Heart right ventricle (tissue), 16 donors: ENCODE results near the gene ABHD11. TPM values are rescaled to one million over a fixed set of nuclear protein-coding genes. Genes with fewer than 3 reads are reported as not detected.

ENCODE experiments used
- ATAC-seq, 8 donors: fragments of 200-7000 bp; cut with Tn5 transposase; one replicate each; pipeline ENCODE4 v1.9.1; 2020; ENCODE audit warnings: mild to moderate bottlenecking in 8 of 8, moderate library complexity in 8 of 8, moderate number of reproducible peaks in 1 of 8
- DNase-seq, 2 donors: peaks; one replicate each; pipeline ENCODE4 v3.0.0-alpha.2; 2020
- H3K27ac ChIP-seq, 10 donors: fragments of 200-600 bp; sonication (generic) in 2 of 10; one replicate each; pipeline versions ENCODE4 v1.5.0 to v1.8.0; 2020 to 2022; ENCODE audit warnings: mild to moderate bottlenecking in 3 of 10
- H3K27me3 ChIP-seq, 7 donors: fragments of 200-600 bp; one replicate each; pipeline ENCODE4 v1.8.0; 2021 to 2022; ENCODE audit warnings: mild to moderate bottlenecking in 2 of 7
- H3K36me3 ChIP-seq, 9 donors: fragments of 200-600 bp; sonication (generic) in 1 of 9; one replicate each; pipeline versions ENCODE4 v1.5.0 to v1.8.0; 2020 to 2022; ENCODE audit warnings: mild to moderate bottlenecking in 2 of 9
- H3K4me1 ChIP-seq, 9 donors: fragments of 200-600 bp; sonication (generic) in 1 of 9; one replicate each; pipeline versions ENCODE4 v1.5.0 to v1.8.0; 2020 to 2022; ENCODE audit warnings: mild to moderate bottlenecking in 4 of 9
- H3K4me3 ChIP-seq, 10 donors: fragments of 200-600 bp; sonication (generic) in 2 of 10; one replicate each; pipeline versions ENCODE4 v1.5.0 to v1.8.0; 2020 to 2022; ENCODE audit warnings: mild to moderate bottlenecking in 7 of 10, moderate library complexity in 2 of 10
- H3K9me3 ChIP-seq, 11 donors: fragments of 200-600 bp in 10 of 11; sonication (generic) in 2 of 11; one replicate each; pipeline versions ENCODE4 v1.5.0 to v1.8.0; 2013 to 2022; ENCODE audit warnings: mild to moderate bottlenecking in 2 of 11, control low read depth in 1 of 11, moderate library complexity in 1 of 11
- WGBS, 2 donors: extraction: QIAGEN DNeasy Blood & Tissue Kit; methylation state at CpG; one replicate each; pipeline ENCODE4 v1.1.7; 2013; ENCODE audit warnings: inconsistent platforms in 1 of 2; 5-methylcytosine and 5-hydroxymethylcytosine counted together
- intact Hi-C, 10 donors: fragments of 100-400 bp; cut with DNase I; formaldehyde crosslinking; loops; one replicate each; pipeline versions ENCODE4 v1.11.1 to v1.14.2; 2022
- polyA plus RNA-seq, 2 donors: library from polyadenylated mRNA; stranded (reverse); fragments of 200-250 nt; gene quantifications; one replicate each; pipeline ENCODE4 v1.2.3, GENCODE V29; 2013
- total RNA-seq, 10 donors: library from RNA; stranded (reverse); fragmentation: NEBNext Ultra II Directional in 3 of 10; extraction: Animal tissue kit (Norgen Biotek cat#: 25700) in 3 of 10; gene quantifications; one replicate each; pipeline versions ENCODE4 v1.2.1 to v1.2.4, GENCODE V29; 2021 to 2023
- TF ChIP-seq, protein P1 (sequence below), 9 donors: fragments of 200-600 bp; sonication (generic) in 2 of 9; IDR thresholded peaks; one replicate each; pipeline versions ENCODE4 v1.5.0 to v1.8.0; 2021 to 2022; ENCODE audit warnings: antibody characterized with exemption in 9 of 9, mild to moderate bottlenecking in 5 of 9, moderate library complexity in 1 of 9
- donor health status: Arrhythmogenic right ventricular cardiomyopathy.
- donor health status: ischemic (EF 13 %, LVEDD 7.1; RV severe dilation, severe dysfunction).
- donor health status: healthy with polysubstance abuse.
- donor health status: DM: no; HTN: yes; CAD: no.
- donor health status: DM: no; HTN: no; CAD: no.
- donor health status: ischemic (EF 25% LVEDD 6.9; RV normal size, moderate dysfunction).
- donor health status: ischemic (EF 25% LVEDD 5.7; RV mildly dilated, moderate dysfunction).
- donor health status: healthy.
- donor health status: DM: yes; HTN: yes; CAD: no.
- donor health status: Ischemic cardiomyopathy.
- donor health status: ischemic (EF 35%, LVEDD 5.7; RV mildly dilated, moderate dysfunction).
- donor health status: nonischemic (EF 11% LVEDD 7.7; RV severe dilation, severe dysfunction).
- donor health status: DM: yes; HTN: yes; CAD: no.
- donor health status: PGD.
- donor health status: ischemic (EF 29% LVEDD 5.4; RV normal size, mild dysfunction).
- donor health status: nonischemic (EF 23%, LVEDD 6.1; RV moderate dilation, normal function).

Gene ABHD11
- total and polyA plus RNA-seq, 12 donors, result 20.0 to 36.8 (median 29.6) TPM

DNA sequence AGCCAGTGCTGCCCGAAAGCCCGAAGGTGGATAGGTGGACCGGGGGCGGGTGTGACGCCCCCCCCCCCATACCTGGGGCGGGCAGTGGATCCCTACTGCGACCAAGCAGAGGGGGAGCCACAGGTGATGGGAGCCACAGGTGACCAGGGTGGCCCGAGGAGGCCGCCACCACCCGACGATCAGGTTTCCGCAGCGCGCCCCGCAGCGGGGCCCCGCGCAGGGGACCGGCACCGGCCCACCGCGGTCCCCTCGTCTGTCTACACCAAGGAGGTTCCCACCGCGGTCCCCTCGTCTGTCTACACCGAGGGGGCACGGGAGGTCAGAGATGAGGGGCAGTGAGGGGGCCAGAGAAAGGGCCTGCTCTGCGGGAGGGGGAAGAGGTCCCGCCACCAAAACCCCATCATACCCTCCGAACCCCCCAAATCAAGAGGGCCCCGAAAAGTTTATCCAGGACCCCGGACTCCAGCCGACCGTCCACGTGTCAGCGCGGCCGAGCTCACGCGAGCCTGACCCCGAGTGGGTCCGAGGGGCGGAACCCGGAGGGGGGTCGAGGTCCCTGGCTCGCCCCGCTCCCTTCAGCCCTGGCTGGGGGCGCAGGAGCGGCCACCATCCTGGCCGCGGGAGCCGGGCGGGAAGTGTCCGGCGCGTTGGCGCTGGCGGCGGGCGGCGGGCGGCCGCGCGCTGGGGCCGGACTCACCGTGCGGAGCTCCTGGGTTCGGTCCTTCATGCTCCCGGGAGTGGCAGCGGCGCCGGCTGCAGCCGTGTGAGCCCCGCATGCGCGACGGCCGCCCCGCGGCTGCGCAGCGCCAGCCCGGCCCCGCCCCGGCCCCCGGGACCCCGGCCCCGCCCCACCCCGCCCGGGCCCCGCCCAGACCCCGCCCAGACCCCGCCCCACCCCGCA lies 19.4 kb downstream of the ABHD11 start, which contains the start of gene STX1A:
Gene STX1A, minus strand, starts transcription at position 765 of the 901 bp plus-strand sequence. Its CDS starts 38 bp downstream, at position 727.
- Histone ChIP-seq H3K4me3 (peak within 1 kb of the TSS; percentile 55 to 88 (median 74)), H3K4me1 (peaks cover 0 to 44% (median 25%) of the 10 kb centered on the region in 9 donors), H3K27ac (peak within 1 kb of the TSS in 5 of 10 donors; percentile 19 to 70 (median 34)), H3K36me3 (no peaks in the 10 kb centered on the region), H3K9me3 (no peaks in the 10 kb centered on the region), H3K27me3 (peaks cover 0 to 55% (median 0%) of the 10 kb centered on the region in 7 donors)
- 2% methylated on average over 57 to 96 of the region's 96 CpGs for WGBS, 2 donors
- TF ChIP-seq, protein P1, sequence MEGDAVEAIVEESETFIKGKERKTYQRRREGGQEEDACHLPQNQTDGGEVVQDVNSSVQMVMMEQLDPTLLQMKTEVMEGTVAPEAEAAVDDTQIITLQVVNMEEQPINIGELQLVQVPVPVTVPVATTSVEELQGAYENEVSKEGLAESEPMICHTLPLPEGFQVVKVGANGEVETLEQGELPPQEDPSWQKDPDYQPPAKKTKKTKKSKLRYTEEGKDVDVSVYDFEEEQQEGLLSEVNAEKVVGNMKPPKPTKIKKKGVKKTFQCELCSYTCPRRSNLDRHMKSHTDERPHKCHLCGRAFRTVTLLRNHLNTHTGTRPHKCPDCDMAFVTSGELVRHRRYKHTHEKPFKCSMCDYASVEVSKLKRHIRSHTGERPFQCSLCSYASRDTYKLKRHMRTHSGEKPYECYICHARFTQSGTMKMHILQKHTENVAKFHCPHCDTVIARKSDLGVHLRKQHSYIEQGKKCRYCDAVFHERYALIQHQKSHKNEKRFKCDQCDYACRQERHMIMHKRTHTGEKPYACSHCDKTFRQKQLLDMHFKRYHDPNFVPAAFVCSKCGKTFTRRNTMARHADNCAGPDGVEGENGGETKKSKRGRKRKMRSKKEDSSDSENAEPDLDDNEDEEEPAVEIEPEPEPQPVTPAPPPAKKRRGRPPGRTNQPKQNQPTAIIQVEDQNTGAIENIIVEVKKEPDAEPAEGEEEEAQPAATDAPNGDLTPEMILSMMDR (IDR thresholded peaks at IDR 0.05), result no peak
- ATAC-seq, result peak; percentile 56 to 93 (median 66)
- DNase-seq, result peak in 1 of 2 donors; percentile 77
- intact Hi-C loops, result no loop called here

DNA sequence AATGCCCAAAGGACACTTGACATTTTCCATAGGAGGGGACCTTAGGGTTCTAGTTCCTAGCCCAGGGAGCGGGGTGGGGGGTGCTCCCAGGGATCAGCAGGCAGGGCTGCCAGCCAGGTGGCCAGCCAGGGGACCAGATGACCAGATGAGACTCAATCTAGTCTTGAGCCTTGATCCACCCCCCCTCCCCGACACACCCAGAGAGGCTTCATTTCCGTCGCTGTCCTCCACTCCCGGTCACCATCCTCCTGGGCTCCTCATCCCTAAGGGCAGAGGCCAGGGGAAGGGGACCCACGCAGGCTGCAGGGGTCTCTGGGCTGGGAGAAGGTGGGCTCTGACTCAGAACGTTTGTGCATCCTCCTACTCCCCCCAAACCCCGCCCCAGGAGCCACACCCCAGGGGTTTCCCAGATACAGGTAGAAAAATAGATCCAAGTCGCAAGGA lies 20.1 kb downstream of the ABHD11 start:
- 40 to 54% methylated on average over 9 of the region's 9 CpGs for WGBS, 2 donors
- intact Hi-C loops, result no loop called here
- DNase-seq (no peak), ATAC-seq (no peak)
- Histone ChIP-seq H3K27ac (peak overlapping the region in 2 of 10 donors; percentile 34 to 70), H3K27me3 (peaks cover 0 to 60% (median 0%) of the 10 kb centered on the region in 7 donors), H3K9me3 (no peaks in the 10 kb centered on the region), H3K4me3 (peak overlapping the region; percentile 55 to 88 (median 74)), H3K36me3 (no peaks in the 10 kb centered on the region), H3K4me1 (peaks cover 0 to 44% (median 25%) of the 10 kb centered on the region in 9 donors)
- TF ChIP-seq, protein P1 (IDR thresholded peaks at IDR 0.05), result no peak

DNA sequence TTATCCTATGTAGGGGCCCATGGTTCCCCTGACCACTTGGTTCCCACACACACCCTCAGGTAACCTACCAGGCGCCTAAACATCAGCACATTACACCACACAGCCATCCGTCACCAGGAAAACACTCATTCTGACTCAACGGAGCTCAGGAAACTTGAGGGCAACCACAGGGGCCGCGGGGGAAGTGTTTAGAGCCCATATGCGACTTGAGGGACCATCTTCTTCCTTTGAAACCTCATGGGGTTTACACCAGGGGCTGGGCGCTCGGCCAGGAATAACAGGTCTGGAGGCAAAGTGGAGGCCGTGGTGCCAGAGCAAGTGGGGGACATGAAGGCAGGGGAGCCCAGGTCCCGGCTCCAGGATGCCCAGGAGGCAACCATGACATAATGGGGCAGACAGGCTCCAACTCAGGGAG lies 20.6 kb downstream of the ABHD11 start:
- TF ChIP-seq, protein P1 (IDR thresholded peaks at IDR 0.05), result no peak
- intact Hi-C loops, result no loop called here
- no peaks in the 10 kb centered on the region for H3K36me3 ChIP-seq
- H3K4me1 ChIP-seq, result peaks cover 0 to 44% (median 25%) of the 10 kb centered on the region in 9 donors
- ATAC-seq (no peak), DNase-seq (no peak)
- H3K4me3 ChIP-seq, result peak overlapping the region in 3 of 10 donors; percentile 68 to 76 (median 75)
- no peaks in the 10 kb centered on the region for H3K9me3 ChIP-seq
- WGBS, 2 donors, result 65 to 74% methylated on average over 10 of the region's 10 CpGs
- H3K27me3 ChIP-seq, result peaks cover 0 to 64% (median 0%) of the 10 kb centered on the region in 7 donors
- peak overlapping the region in 1 of 10 donors; percentile 31 for H3K27ac ChIP-seq

DNA sequence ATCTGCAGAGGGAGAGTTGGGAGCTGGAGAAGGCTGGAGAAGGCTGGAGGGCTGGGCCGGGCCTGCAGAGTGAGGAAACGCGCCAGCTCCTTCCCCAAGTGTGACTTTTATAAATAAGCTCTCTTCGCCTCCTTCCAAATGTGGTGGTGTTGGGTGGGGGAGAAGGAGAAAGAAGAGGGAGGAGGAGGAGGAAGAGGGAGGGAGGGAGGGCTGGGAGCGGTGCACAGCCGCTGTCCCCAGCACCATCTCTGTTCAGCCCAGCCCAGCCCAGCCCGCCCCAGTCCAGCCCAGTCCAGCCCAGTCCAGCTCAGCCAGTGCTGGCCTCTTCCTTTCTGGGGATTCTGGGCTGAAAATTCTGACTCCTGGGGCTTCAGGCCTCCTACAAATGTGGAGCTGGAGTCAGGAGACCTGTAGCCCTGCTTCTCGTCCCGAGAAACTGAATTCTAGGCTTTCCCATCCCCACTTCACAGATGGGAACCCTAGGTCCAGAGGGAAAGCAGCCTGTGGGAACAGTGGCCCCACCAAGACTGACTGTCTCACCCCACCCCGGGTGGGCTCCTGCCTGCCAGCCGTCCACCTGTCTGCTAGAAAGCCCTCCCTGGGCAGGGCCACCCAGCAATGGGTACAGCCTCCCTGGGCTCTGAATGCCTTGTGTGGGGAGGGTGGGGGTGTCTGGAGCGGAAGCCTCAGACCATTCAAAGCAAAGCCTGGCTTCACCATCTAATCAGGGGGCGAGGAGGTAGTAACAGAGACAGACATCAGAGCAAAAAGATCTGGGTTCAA lies 21.4 kb downstream of the ABHD11 start:
- intact Hi-C loops, result no loop called here
- ATAC-seq (no peak), DNase-seq (no peak)
- peak overlapping the region in 1 of 10 donors; percentile 31 for H3K27ac ChIP-seq
- H3K9me3 ChIP-seq, result no peaks in the 10 kb centered on the region
- H3K4me1 ChIP-seq, result peaks cover 0 to 44% (median 25%) of the 10 kb centered on the region in 9 donors
- H3K36me3 ChIP-seq, result no peaks in the 10 kb centered on the region
- WGBS, 2 donors, result 78 to 85% methylated on average over 13 of the region's 13 CpGs
- H3K27me3 ChIP-seq, result peaks cover 0 to 65% (median 0%) of the 10 kb centered on the region in 7 donors
- H3K4me3 ChIP-seq, result no peak overlapping the region
- TF ChIP-seq, protein P1 (IDR thresholded peaks at IDR 0.05), result no peak
